ENCODE results near the gene PRKACB.
"Not testable (repeated sequence)": the region's sequence is repeated elsewhere in the genome, so short reads cannot be mapped to it uniquely, and the experiment has no call there.

Gene PRKACB

GRCh38 chr1:84224905-84225304 lies 80.8 kb downstream of the PRKACB start:
- DNase-seq: no peak

- no peak for DNase-seq
Observed at GRCh38 chr1:84225646-84226045, 81.6 kb downstream of the PRKACB start.

GRCh38 chr1:84232676-84233075 lies 88.6 kb downstream of the PRKACB start:
- DNase-seq: not testable (repeated sequence)

GRCh38 chr1:84236256-84236655 lies 92.2 kb downstream of the PRKACB start:
- DNase-seq: no peak

GRCh38 chr1:84242641-84243040 lies 98.6 kb downstream of the PRKACB start:
- DNase-seq: no peak

GRCh38 chr1:84245563-84245962 lies 101.5 kb downstream of the PRKACB start:
- no peak for DNase-seq

- no peak for DNase-seq
Observed at GRCh38 chr1:84246213-84246612, 102.1 kb downstream of the PRKACB start.

GRCh38 chr1:84247425-84248220 lies 103.6 kb downstream of the PRKACB start:
- peak in 1 of 2 donors; percentile 33 for DNase-seq

- no peak for DNase-seq
Observed at GRCh38 chr1:84250668-84251067, 106.6 kb downstream of the PRKACB start.

GRCh38 chr1:84253036-84253435 lies 109.0 kb downstream of the PRKACB start:
- no peak for DNase-seq

GRCh38 chr1:84253891-84254290 lies 109.8 kb downstream of the PRKACB start:
- DNase-seq: no peak

GRCh38 chr1:84254703-84255238 lies 110.7 kb downstream of the PRKACB start:
- DNase-seq: no peak

GRCh38 chr1:84255582-84255981 lies 111.5 kb downstream of the PRKACB start:
- DNase-seq: no peak

- no peak for DNase-seq
Observed at GRCh38 chr1:84257617-84258016, 113.5 kb downstream of the PRKACB start.

- no peak for DNase-seq
Observed at GRCh38 chr1:84259376-84259775, 115.3 kb downstream of the PRKACB start.

GRCh38 chr1:84259989-84260388 lies 115.9 kb downstream of the PRKACB start:
- no peak for DNase-seq

- DNase-seq: no peak
Observed at GRCh38 chr1:84260852-84261518, 116.9 kb downstream of the PRKACB start.

- DNase-seq: no peak
Observed at GRCh38 chr1:84264961-84265360, 120.9 kb downstream of the PRKACB start.

- no peak for DNase-seq
Observed at GRCh38 chr1:84265867-84266266, 121.8 kb downstream of the PRKACB start.

GRCh38 chr1:84266748-84267147 lies 122.7 kb downstream of the PRKACB start:
- no peak for DNase-seq

- DNase-seq: no peak
Observed at GRCh38 chr1:84267476-84267875, 123.4 kb downstream of the PRKACB start.

- no peak for DNase-seq
Observed at GRCh38 chr1:84268346-84268745, 124.3 kb downstream of the PRKACB start.

GRCh38 chr1:84269306-84269705 lies 125.2 kb downstream of the PRKACB start:
- DNase-seq: no peak

Data from CD4-positive, alpha-beta T cell treated with Interleukin-4 for 1 hour (primary cell).